ENCODE data around the gene LRIT2.

Gene LRIT2

GRCh38 chr10:84205853-84206525 lies 19.4 kb downstream of the LRIT2 start:
- TF ChIP-seq CTCF (IDR thresholded peaks at IDR 0.05): peak; percentile 62; the same call in 1 of the 2 replicates
- no peak for TF ChIP-seq ZFX (IDR thresholded peaks at IDR 0.05; ENCODE audit: borderline replicate concordance)
- H3K27ac ChIP-seq: no peak overlapping the region

DNA sequence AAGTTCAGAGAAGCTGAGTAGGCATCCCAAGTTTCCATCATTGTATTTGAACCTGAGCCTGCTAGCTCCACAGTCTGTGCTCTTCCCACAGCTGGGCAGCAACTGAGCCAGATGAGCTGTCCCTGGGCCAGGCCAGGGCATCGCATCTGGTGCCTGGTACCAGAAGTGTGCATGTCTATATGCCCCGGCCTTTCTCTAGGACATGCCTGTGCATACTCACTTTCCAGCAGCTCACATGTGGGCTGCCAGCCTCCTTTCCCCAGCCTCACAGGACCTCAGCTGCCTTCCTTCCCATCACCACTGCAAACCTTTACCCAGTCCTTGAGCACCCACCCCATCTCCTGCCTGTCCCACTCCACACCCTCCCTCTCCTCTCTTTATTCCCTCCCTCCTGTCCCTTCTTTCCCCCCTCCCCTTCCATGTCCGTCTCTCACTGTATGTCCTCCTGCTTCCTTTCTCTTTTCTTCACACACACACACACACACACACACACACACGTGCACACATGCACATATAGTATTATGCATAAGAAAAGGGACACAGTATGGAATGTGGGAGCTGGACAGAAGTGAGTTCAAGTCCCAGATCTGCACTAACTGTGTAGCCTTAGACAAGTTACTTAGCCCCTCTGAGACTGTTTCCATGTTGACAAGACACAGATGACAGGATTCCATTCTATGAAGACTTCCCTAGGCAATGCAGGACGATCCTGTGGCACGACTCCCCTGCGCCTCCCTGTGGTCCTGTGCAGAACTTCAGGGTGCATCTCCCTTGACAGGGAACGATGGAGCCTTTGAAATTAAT lies 20.1 kb downstream of the LRIT2 start:
- peak; percentile 91 for TF ChIP-seq CTCF (IDR thresholded peaks at IDR 0.05)
- no peak for TF ChIP-seq ZFX (IDR thresholded peaks at IDR 0.05; ENCODE audit: borderline replicate concordance)
- H3K27ac ChIP-seq: no peak overlapping the region

DNA sequence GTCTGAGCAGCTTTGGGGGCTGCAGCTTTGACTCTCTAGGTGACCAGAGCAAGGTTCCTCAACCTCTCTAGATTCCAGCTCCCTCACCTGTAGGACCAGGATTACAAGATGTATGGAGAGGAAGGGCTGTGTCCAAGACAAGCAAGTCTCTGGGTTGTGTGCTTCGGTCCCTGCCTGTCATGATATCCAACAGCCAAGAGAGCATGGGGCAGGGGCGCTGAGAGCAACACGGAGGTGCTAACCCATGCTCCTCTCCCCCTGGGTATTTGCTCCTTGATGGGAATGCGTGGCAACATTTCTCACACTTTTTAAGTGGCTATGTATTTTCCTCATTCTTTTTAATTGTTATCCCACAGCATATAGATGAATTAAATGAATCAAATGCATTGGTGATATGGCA lies 20.7 kb downstream of the LRIT2 start:
- TF ChIP-seq ZFX (IDR thresholded peaks at IDR 0.05; ENCODE audit: borderline replicate concordance) (no peak), CTCF (IDR thresholded peaks at IDR 0.05) (no peak)
- no peak overlapping the region for H3K27ac ChIP-seq

DNA sequence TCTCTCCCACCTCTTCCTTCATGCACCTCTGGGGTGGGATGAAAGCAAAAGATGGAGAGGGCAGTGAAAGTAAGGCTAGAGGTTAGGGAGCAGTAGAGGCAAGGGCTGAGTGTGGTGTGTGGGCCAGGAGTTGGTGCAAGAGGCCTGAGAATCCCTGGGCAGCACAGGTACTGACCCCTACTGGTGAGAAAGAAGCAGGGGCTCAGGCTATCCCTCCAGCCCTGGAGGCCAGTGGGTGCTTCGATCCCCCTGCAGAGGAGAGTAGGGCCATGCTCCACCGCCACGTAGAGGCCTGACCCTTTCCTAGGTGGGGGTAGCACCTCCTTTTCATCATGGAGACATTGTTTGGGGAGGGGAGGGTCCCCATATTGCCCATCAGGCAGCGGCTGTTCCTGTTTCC lies 21.2 kb downstream of the LRIT2 start:
- TF ChIP-seq CTCF (IDR thresholded peaks at IDR 0.05) (peak; percentile 60), ZFX (IDR thresholded peaks at IDR 0.05; ENCODE audit: borderline replicate concordance) (no peak)
- H3K27ac ChIP-seq: no peak overlapping the region

DNA sequence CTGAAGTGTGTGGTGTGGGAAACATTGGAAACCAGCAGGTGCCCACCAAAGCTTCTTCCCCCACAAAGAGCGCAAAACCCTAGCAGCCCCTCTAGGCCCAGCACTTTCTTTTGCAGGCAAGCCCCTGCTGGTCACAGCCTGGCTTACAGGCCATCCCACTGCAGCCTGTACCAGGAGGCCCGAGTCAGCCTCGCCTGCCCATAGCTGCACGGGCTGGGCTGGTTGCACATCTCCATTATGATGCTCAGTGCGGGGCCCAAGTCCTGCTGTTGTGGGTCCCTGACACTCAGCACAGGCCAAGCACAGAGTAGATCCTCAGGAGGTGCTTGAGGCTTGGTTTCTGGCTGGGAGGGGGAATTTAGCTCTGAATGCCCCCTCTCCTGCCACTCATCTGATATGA lies 23.0 kb downstream of the LRIT2 start:
- H3K27ac ChIP-seq: no peak overlapping the region
- no peak for TF ChIP-seq ZFX (IDR thresholded peaks at IDR 0.05; ENCODE audit: borderline replicate concordance)
- TF ChIP-seq CTCF (IDR thresholded peaks at IDR 0.05): no peak

GRCh38 chr10:84201682-84202081 lies 23.7 kb downstream of the LRIT2 start:
- no peak overlapping the region for H3K27ac ChIP-seq
- TF ChIP-seq ZFX (IDR thresholded peaks at IDR 0.05; ENCODE audit: borderline replicate concordance) (no peak), CTCF (IDR thresholded peaks at IDR 0.05) (no peak)

GRCh38 chr10:84201244-84201606 lies 24.1 kb downstream of the LRIT2 start:
- H3K27ac ChIP-seq: no peak overlapping the region
- TF ChIP-seq ZFX (IDR thresholded peaks at IDR 0.05; ENCODE audit: borderline replicate concordance) (no peak), CTCF (IDR thresholded peaks at IDR 0.05) (no peak)
